ENCODE data around the gene PPARD. TPM values are rescaled to one million over a fixed set of nuclear protein-coding genes. Genes with fewer than 3 reads are reported as not detected.
A peak's percentile ranks its signal among the peaks of the same experiment; 100 is the strongest.

Gene PPARD
- total RNA-seq, 3 donors from 2014 or later (not counting 1 experiment from before 2014, with no cell fraction given) = 14.4 to 20.4 (median 18.8) TPM

GRCh38 chr6:35368038-35368887 lies 25.9 kb downstream of the PPARD start:
- Histone ChIP-seq H3K9me3 (ENCODE audit: control insufficient read depth, insufficient read depth, low read length) (no peaks in the 10 kb centered on the region), H3K27me3 (ENCODE audit: control insufficient read depth, insufficient read depth, low read length) (no peaks in the 10 kb centered on the region), H3K27ac (ENCODE audit: low read length) (no peak overlapping the region), H3K4me1 (ENCODE audit: control insufficient read depth, insufficient read depth, low read length) (peaks cover 34% of the 10 kb centered on the region), H3K4me3 (ENCODE audit: low read length) (no peak overlapping the region), H3K36me3 (ENCODE audit: control insufficient read depth, insufficient read depth, low read length) (no peaks in the 10 kb centered on the region)
- ATAC-seq = no peak
- H3K4me3 Mint-ChIP-seq = no peak overlapping the region
- intact Hi-C loops (cut with micrococcal nuclease) = no loop called here
- H3K27me3 Mint-ChIP-seq (ENCODE audit: low read depth in 2 of 2) = no peaks in the 10 kb centered on the region
- no peaks in the 10 kb centered on the region for H3K36me3 Mint-ChIP-seq
- DNase-seq = peak in 1 of 2 donors; percentile 34
- WGBS (ENCODE audit: insufficient coverage) = 98% methylated on average over 2 of the region's 2 CpGs
- H3K9me3 Mint-ChIP-seq = no peaks in the 10 kb centered on the region
- H3K27ac Mint-ChIP-seq = peak overlapping the region in 1 of 2 donors; percentile 22
- peaks cover 54 to 55% of the 10 kb centered on the region in 2 donors for H3K4me1 Mint-ChIP-seq
- TF ChIP-seq CTCF (IDR thresholded peaks at IDR 0.05) = no peak

GRCh38 chr6:35370124-35370741 lies 27.9 kb downstream of the PPARD start:
- H3K36me3 Mint-ChIP-seq = no peaks in the 10 kb centered on the region
- ATAC-seq (peak; percentile 75 to 90 (median 88)), DNase-seq (peak in 1 of 2 donors; percentile 42)
- no peak overlapping the region for H3K4me3 ChIP-seq (ENCODE audit: low read length)
- peaks cover 0 to 3% of the 10 kb centered on the region in 2 donors for H3K27me3 Mint-ChIP-seq (ENCODE audit: low read depth in 2 of 2)
- 13% methylated on average over 8 of the region's 8 CpGs for WGBS (ENCODE audit: insufficient coverage)
- H3K36me3 ChIP-seq (ENCODE audit: control insufficient read depth, insufficient read depth, low read length) = no peaks in the 10 kb centered on the region
- no peak for TF ChIP-seq CTCF (IDR thresholded peaks at IDR 0.05)
- H3K27me3 ChIP-seq (ENCODE audit: control insufficient read depth, insufficient read depth, low read length) = no peaks in the 10 kb centered on the region
- peak overlapping the region; percentile 81 for H3K4me3 Mint-ChIP-seq
- intact Hi-C loops (cut with micrococcal nuclease) = no loop called here
- H3K4me1 Mint-ChIP-seq = peaks cover 47 to 55% of the 10 kb centered on the region in 2 donors
- H3K27ac ChIP-seq (ENCODE audit: low read length) = peak overlapping the region; percentile 34
- peak overlapping the region; percentile 67 to 82 for H3K27ac Mint-ChIP-seq
- H3K9me3 Mint-ChIP-seq = no peaks in the 10 kb centered on the region
- peaks cover 33% of the 10 kb centered on the region for H3K4me1 ChIP-seq (ENCODE audit: control insufficient read depth, insufficient read depth, low read length)
- H3K9me3 ChIP-seq (ENCODE audit: control insufficient read depth, insufficient read depth, low read length) = no peaks in the 10 kb centered on the region

DNA sequence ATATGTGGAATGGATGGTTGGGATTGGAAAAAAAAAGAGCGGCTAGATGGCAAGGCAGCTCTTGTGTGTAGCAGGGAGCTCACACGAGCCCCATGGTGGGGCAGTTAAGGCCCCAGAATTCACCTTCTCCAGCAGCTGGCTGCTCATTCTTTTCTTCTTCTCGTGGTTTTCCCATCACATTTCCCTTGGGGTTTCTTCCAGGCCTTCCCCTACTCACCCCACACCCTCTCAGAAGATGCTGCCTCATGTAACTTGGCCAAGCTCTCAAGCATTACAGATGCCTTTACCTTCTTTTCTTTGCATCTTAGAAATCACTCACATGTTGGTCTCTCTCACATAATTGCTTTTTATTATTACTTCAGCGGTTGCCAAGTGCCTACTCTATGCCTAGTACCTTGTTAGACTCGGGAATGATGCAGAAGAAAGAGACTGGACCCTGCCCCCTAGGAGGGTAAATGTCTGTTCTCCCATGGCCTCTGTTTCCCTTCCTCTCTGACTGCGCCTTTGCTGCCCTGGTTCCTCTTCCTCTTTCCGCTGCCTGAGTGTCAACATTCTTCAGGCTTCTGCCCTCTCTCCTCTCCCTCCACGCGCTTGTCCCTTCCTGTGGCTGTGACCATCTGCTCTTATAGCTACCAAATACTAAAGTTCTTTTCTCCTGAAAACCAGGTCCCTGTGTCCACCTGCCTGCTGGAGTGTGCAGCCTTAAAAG lies 28.6 kb downstream of the PPARD start:
- intact Hi-C loops (cut with micrococcal nuclease) = no loop called here
- Mint-ChIP-seq H3K27me3 (ENCODE audit: low read depth in 2 of 2) (peaks cover 0 to 3% of the 10 kb centered on the region in 2 donors), H3K9me3 (no peaks in the 10 kb centered on the region), H3K27ac (peak overlapping the region; percentile 67 to 82), H3K36me3 (no peaks in the 10 kb centered on the region), H3K4me1 (peaks cover 44 to 54% of the 10 kb centered on the region in 2 donors), H3K4me3 (peak overlapping the region; percentile 81)
- 59% methylated on average over 9 of the region's 9 CpGs for WGBS (ENCODE audit: insufficient coverage)
- H3K27ac ChIP-seq (ENCODE audit: low read length) = peak overlapping the region; percentile 19
- peaks cover 37% of the 10 kb centered on the region for H3K4me1 ChIP-seq (ENCODE audit: control insufficient read depth, insufficient read depth, low read length)
- DNase-seq (no peak), ATAC-seq (no peak)
- H3K4me3 ChIP-seq (ENCODE audit: low read length) = no peak overlapping the region
- H3K9me3 ChIP-seq (ENCODE audit: control insufficient read depth, insufficient read depth, low read length) = no peaks in the 10 kb centered on the region
- H3K36me3 ChIP-seq (ENCODE audit: control insufficient read depth, insufficient read depth, low read length) = no peaks in the 10 kb centered on the region
- no peaks in the 10 kb centered on the region for H3K27me3 ChIP-seq (ENCODE audit: control insufficient read depth, insufficient read depth, low read length)
- TF ChIP-seq CTCF (IDR thresholded peaks at IDR 0.05) = no peak
